ENCODE data around the gene RAI14.

GRCh38 chr5:34715711-34716110, 59.6 kb downstream of the RAI14 start:
- TF ChIP-seq TAF1 (IDR thresholded peaks at IDR 0.05; ENCODE audit: borderline replicate concordance, insufficient read depth, low read length) (no peak), REST (IDR thresholded peaks at IDR 0.05; ENCODE audit: insufficient read depth in 1 of 2, low read depth in 2 of 2, low read length in 2 of 2) (no peak), SIN3A (IDR thresholded peaks at IDR 0.05; ENCODE audit: borderline replicate concordance, insufficient read depth, low read length) (no peak)

All from PFSK-1 (cell line).